Subcutaneous abdominal adipose tissue (tissue), 5 donors: ENCODE results near the gene ITFG2.
"Not testable (repeated sequence)": the region's sequence is repeated elsewhere in the genome, so short reads cannot be mapped to it uniquely, and the experiment has no call there.

Experiments
- H3K27ac ChIP-seq: one replicate; pipeline ENCODE4 v1.7.0; 2013; ENCODE audit warnings: low read depth, mild to moderate bottlenecking, inconsistent platforms, low read length, moderate library complexity
- H3K27me3 ChIP-seq, 5 donors: one replicate each; pipeline ENCODE4 v1.7.0; 2013; ENCODE audit warnings: low read length in 5 of 5, inconsistent platforms in 1 of 5; ENCODE audit not compliant: control insufficient read depth in 5 of 5, insufficient read depth in 4 of 5
- H3K36me3 ChIP-seq, 5 donors: one replicate each; pipeline ENCODE4 v1.7.0; 2013; ENCODE audit warnings: low read length in 5 of 5; ENCODE audit not compliant: control insufficient read depth in 5 of 5, insufficient read depth in 5 of 5
- H3K4me1 ChIP-seq, 5 donors: one replicate each; pipeline ENCODE4 v1.7.0; 2013; ENCODE audit warnings: low read length in 5 of 5, mild to moderate bottlenecking in 3 of 5, moderate library complexity in 1 of 5; ENCODE audit not compliant: control insufficient read depth in 5 of 5, insufficient read depth in 5 of 5
- H3K4me3 ChIP-seq, 5 donors: one replicate each; pipeline ENCODE4 v1.7.0; 2013; ENCODE audit warnings: low read length in 5 of 5, low read depth in 1 of 5
- H3K9ac ChIP-seq, 5 donors: one replicate each; pipeline ENCODE4 v1.7.0; 2013; ENCODE audit warnings: low read length in 5 of 5, mild to moderate bottlenecking in 4 of 5, moderate library complexity in 3 of 5
- H3K9me3 ChIP-seq, 5 donors: one replicate each; pipeline ENCODE4 v1.7.0; 2013; ENCODE audit warnings: low read length in 5 of 5; ENCODE audit not compliant: control insufficient read depth in 5 of 5
- donor health status: healthy.
- donor health status: healthy.
- donor health status: healthy.
- donor health status: healthy.
- donor health status: healthy.

Gene ITFG2

GRCh38 chr12:2812290-2813213 lies at the start of gene ITFG2:
TSS of gene ITFG2 (plus strand) at chr12:2812668. CDS start at chr12:2812761, 93 bp downstream.
- H3K36me3 ChIP-seq, result peaks cover 0 to 16% (median 6%) of the 10 kb centered on the region in 5 donors
- H3K27ac ChIP-seq, result peak within 1 kb of the TSS; percentile 94
- H3K9ac ChIP-seq, result peak within 1 kb of the TSS; percentile 65 to 88 (median 84)
- H3K4me1 ChIP-seq, result peaks cover 7 to 27% (median 22%) of the 10 kb centered on the region in 5 donors
- H3K27me3 ChIP-seq, result no peaks in the 10 kb centered on the region
- H3K9me3 ChIP-seq, result no peaks in the 10 kb centered on the region
- peak within 1 kb of the TSS; percentile 77 to 99 (median 91) for H3K4me3 ChIP-seq

- H3K4me1 ChIP-seq, result no peaks in the 10 kb centered on the region
- no peak overlapping the region for H3K4me3 ChIP-seq
- H3K9me3 ChIP-seq, result no peaks in the 10 kb centered on the region
- H3K36me3 ChIP-seq, result peaks cover 0 to 13% (median 4%) of the 10 kb centered on the region in 5 donors
- H3K27me3 ChIP-seq, result no peaks in the 10 kb centered on the region
- no peak overlapping the region for H3K27ac ChIP-seq
- H3K9ac ChIP-seq, result no peak overlapping the region
These were observed 48.1 kb upstream of the ITFG2 start for GRCh38 chr12:2764398-2764797.

GRCh38 chr12:2765052-2765451 lies 47.4 kb upstream of the ITFG2 start:
- H3K27me3 ChIP-seq, result no peaks in the 10 kb centered on the region
- H3K4me1 ChIP-seq, result no peaks in the 10 kb centered on the region

GRCh38 chr12:2765608-2766007 lies 46.9 kb upstream of the ITFG2 start:
- no peak overlapping the region for H3K27ac ChIP-seq
- H3K9me3 ChIP-seq, result no peaks in the 10 kb centered on the region
- no peaks in the 10 kb centered on the region for H3K27me3 ChIP-seq
- no peak overlapping the region for H3K4me3 ChIP-seq
- no peak overlapping the region for H3K9ac ChIP-seq
- H3K36me3 ChIP-seq, result peaks cover 0 to 11% (median 4%) of the 10 kb centered on the region in 5 donors
- no peaks in the 10 kb centered on the region for H3K4me1 ChIP-seq

More at GRCh38 chr12:2765052-2765451, 47.4 kb upstream of the ITFG2 start:
- Histone ChIP-seq H3K4me3 (no peak overlapping the region), H3K9ac (no peak overlapping the region), H3K27ac (no peak overlapping the region), H3K36me3 (peaks cover 0 to 13% (median 4%) of the 10 kb centered on the region in 5 donors), H3K9me3 (no peaks in the 10 kb centered on the region)

- no peak overlapping the region for H3K9ac ChIP-seq
- H3K36me3 ChIP-seq, result peaks cover 0 to 6% (median 0%) of the 10 kb centered on the region in 5 donors
- no peak overlapping the region for H3K4me3 ChIP-seq
- no peak overlapping the region for H3K27ac ChIP-seq
- no peaks in the 10 kb centered on the region for H3K9me3 ChIP-seq
- peaks cover 0 to 3% (median 0%) of the 10 kb centered on the region in 5 donors for H3K27me3 ChIP-seq
- no peaks in the 10 kb centered on the region for H3K4me1 ChIP-seq
These were observed 44.1 kb upstream of the ITFG2 start for GRCh38 chr12:2768224-2768961.

GRCh38 chr12:2769866-2770533 lies 42.5 kb upstream of the ITFG2 start:
- H3K9me3 ChIP-seq, result no peaks in the 10 kb centered on the region
- no peak overlapping the region for H3K9ac ChIP-seq
- H3K4me3 ChIP-seq, result no peak overlapping the region
- peaks cover 0 to 6% (median 0%) of the 10 kb centered on the region in 5 donors for H3K36me3 ChIP-seq
- no peak overlapping the region for H3K27ac ChIP-seq
- H3K4me1 ChIP-seq, result no peaks in the 10 kb centered on the region
- peaks cover 0 to 3% (median 0%) of the 10 kb centered on the region in 5 donors for H3K27me3 ChIP-seq

GRCh38 chr12:2770544-2770943 lies 41.9 kb upstream of the ITFG2 start:
- H3K27me3 ChIP-seq, H3K4me3 ChIP-seq, H3K4me1 ChIP-seq, H3K9me3 ChIP-seq, H3K27ac ChIP-seq, H3K9ac ChIP-seq, H3K36me3 ChIP-seq: not testable (repeated sequence)

GRCh38 chr12:2772370-2772769 lies 40.1 kb upstream of the ITFG2 start:
- peaks cover 0 to 5% (median 0%) of the 10 kb centered on the region in 5 donors for H3K36me3 ChIP-seq
- no peaks in the 10 kb centered on the region for H3K4me1 ChIP-seq
- no peak overlapping the region for H3K27ac ChIP-seq
- no peak overlapping the region for H3K9ac ChIP-seq
- H3K9me3 ChIP-seq, result no peaks in the 10 kb centered on the region
- H3K4me3 ChIP-seq, result no peak overlapping the region
- peaks cover 0 to 8% (median 4%) of the 10 kb centered on the region in 5 donors for H3K27me3 ChIP-seq

GRCh38 chr12:2773199-2773875 lies 39.1 kb upstream of the ITFG2 start:
- no peaks in the 10 kb centered on the region for H3K36me3 ChIP-seq
- no peak overlapping the region for H3K27ac ChIP-seq
- peaks cover 0 to 8% (median 4%) of the 10 kb centered on the region in 5 donors for H3K27me3 ChIP-seq
- H3K4me1 ChIP-seq, result no peaks in the 10 kb centered on the region
- no peak overlapping the region for H3K4me3 ChIP-seq
- H3K9me3 ChIP-seq, result no peaks in the 10 kb centered on the region
- H3K9ac ChIP-seq, result no peak overlapping the region
